Measurements from ENCODE around the gene TAF11L9.
"Not testable (repeated sequence)": the region's sequence is repeated elsewhere in the genome, so short reads cannot be mapped to it uniquely, and the experiment has no call there.

DNA sequence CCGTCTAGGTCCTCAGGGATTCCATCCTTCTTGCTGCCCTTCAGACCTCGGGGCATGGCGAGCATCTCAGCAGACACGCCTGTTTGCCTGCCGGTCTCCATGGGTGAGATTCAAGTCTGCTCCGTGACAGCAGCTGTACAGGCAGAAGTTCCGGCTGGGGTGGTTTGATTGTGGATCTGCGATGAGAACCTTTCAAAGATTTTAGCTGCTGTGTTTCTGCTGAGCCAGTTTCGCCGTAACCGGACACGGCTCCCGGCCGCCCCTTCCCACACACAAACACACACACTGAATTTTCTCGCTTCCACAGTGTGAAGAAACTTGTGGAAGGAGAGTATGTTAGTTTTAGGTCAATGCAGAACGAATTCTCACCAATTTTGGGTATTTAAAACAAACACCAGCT, 8.5 kb downstream of the TAF11L9 start, which contains the start of gene TAF11L7:
- TF ChIP-seq, protein P1, sequence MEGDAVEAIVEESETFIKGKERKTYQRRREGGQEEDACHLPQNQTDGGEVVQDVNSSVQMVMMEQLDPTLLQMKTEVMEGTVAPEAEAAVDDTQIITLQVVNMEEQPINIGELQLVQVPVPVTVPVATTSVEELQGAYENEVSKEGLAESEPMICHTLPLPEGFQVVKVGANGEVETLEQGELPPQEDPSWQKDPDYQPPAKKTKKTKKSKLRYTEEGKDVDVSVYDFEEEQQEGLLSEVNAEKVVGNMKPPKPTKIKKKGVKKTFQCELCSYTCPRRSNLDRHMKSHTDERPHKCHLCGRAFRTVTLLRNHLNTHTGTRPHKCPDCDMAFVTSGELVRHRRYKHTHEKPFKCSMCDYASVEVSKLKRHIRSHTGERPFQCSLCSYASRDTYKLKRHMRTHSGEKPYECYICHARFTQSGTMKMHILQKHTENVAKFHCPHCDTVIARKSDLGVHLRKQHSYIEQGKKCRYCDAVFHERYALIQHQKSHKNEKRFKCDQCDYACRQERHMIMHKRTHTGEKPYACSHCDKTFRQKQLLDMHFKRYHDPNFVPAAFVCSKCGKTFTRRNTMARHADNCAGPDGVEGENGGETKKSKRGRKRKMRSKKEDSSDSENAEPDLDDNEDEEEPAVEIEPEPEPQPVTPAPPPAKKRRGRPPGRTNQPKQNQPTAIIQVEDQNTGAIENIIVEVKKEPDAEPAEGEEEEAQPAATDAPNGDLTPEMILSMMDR (IDR thresholded peaks at IDR 0.05) = not testable (repeated sequence)
- TF ChIP-seq POLR2AphosphoS5 (IDR thresholded peaks at IDR 0.05; ENCODE audit: low read depth, low read length); SIN3A (IDR thresholded peaks at IDR 0.05; ENCODE audit: borderline replicate concordance, insufficient read depth, low read depth, low read length): not testable (repeated sequence)
- TF ChIP-seq, protein P2, sequence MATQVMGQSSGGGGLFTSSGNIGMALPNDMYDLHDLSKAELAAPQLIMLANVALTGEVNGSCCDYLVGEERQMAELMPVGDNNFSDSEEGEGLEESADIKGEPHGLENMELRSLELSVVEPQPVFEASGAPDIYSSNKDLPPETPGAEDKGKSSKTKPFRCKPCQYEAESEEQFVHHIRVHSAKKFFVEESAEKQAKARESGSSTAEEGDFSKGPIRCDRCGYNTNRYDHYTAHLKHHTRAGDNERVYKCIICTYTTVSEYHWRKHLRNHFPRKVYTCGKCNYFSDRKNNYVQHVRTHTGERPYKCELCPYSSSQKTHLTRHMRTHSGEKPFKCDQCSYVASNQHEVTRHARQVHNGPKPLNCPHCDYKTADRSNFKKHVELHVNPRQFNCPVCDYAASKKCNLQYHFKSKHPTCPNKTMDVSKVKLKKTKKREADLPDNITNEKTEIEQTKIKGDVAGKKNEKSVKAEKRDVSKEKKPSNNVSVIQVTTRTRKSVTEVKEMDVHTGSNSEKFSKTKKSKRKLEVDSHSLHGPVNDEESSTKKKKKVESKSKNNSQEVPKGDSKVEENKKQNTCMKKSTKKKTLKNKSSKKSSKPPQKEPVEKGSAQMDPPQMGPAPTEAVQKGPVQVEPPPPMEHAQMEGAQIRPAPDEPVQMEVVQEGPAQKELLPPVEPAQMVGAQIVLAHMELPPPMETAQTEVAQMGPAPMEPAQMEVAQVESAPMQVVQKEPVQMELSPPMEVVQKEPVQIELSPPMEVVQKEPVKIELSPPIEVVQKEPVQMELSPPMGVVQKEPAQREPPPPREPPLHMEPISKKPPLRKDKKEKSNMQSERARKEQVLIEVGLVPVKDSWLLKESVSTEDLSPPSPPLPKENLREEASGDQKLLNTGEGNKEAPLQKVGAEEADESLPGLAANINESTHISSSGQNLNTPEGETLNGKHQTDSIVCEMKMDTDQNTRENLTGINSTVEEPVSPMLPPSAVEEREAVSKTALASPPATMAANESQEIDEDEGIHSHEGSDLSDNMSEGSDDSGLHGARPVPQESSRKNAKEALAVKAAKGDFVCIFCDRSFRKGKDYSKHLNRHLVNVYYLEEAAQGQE (IDR thresholded peaks at IDR 0.05; ENCODE audit: insufficient read depth in 1 of 2, low read depth in 2 of 2, low read length in 1 of 2) = not testable (repeated sequence)

Data from Panc1 (cell line).